Brain microvascular endothelial cell (primary cell): ENCODE data around the gene HM13.

Experiments used
- DNase-seq: peaks from one replicate; pipeline ENCODE4 v3.0.0-alpha.2; 2020
- H3K27ac ChIP-seq: fragments of 250-450 bp; sonication (Bioruptor Pico); 2 replicates; pipeline ENCODE4 v1.5.1; 2020; ENCODE audit warnings: mild to moderate bottlenecking, moderate library complexity
- H3K27me3 ChIP-seq: fragments of 250-450 bp; sonication (Bioruptor Pico); replicated peaks from 2 replicates; pipeline ENCODE4 v1.5.1; 2020; ENCODE audit warnings: mild to moderate bottlenecking
- H3K36me3 ChIP-seq: fragments of 250-450 bp; sonication (Bioruptor Pico); replicated peaks from 2 replicates; pipeline ENCODE4 v1.5.1; 2020; ENCODE audit warnings: mild to moderate bottlenecking
- H3K4me3 ChIP-seq: 2 replicates; pipeline ENCODE4 v1.5.1; 2011; ENCODE audit warnings: low read depth, mild to moderate bottlenecking, control low read depth, low read length, moderate library complexity
- in situ Hi-C: cut with HindIII; loops from 2 replicates; pipeline ENCODE4 v1.10.0; 2017; ENCODE audit warnings: low sequenced_read_pairs, low pct_ligation_motif_present
- TF ChIP-seq, protein P1 (sequence below): IDR thresholded peaks from 2 replicates; pipeline ENCODE4 v1.5.1; 2011; ENCODE audit warnings: low read depth, mild to moderate bottlenecking, moderate library complexity, low read length, control low read depth, inconsistent platforms; ENCODE audit errors: missing control alignments

Gene HM13

DNA sequence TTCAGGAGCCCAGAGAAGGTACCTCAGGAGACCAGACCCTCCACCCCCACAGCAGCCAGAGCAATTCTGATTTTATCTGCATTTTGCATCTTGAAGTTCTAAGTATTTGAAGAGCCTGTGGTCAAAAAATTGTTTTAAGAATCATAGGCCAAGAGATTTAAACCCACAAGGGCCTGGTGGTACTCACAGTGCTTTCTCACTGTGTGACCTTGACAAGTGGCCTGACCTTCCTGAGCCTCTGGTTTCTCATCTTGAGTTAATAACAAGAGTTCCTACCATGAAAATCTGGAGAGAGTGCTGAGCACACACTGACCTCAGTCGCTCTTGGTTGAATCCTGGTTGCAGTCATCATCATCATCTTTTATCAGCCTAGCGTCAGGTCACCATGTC, 45.5 kb downstream of the HM13 start:
- in situ Hi-C loops: no loop called here
- Histone ChIP-seq H3K27me3 (no peaks in the 10 kb centered on the region), H3K4me3 (no peak overlapping the region), H3K27ac (peak overlapping the region; percentile 85), H3K36me3 (peaks cover 44% of the 10 kb centered on the region)
- peak; percentile 32 for DNase-seq
- TF ChIP-seq, protein P1, sequence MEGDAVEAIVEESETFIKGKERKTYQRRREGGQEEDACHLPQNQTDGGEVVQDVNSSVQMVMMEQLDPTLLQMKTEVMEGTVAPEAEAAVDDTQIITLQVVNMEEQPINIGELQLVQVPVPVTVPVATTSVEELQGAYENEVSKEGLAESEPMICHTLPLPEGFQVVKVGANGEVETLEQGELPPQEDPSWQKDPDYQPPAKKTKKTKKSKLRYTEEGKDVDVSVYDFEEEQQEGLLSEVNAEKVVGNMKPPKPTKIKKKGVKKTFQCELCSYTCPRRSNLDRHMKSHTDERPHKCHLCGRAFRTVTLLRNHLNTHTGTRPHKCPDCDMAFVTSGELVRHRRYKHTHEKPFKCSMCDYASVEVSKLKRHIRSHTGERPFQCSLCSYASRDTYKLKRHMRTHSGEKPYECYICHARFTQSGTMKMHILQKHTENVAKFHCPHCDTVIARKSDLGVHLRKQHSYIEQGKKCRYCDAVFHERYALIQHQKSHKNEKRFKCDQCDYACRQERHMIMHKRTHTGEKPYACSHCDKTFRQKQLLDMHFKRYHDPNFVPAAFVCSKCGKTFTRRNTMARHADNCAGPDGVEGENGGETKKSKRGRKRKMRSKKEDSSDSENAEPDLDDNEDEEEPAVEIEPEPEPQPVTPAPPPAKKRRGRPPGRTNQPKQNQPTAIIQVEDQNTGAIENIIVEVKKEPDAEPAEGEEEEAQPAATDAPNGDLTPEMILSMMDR: no peak

DNA sequence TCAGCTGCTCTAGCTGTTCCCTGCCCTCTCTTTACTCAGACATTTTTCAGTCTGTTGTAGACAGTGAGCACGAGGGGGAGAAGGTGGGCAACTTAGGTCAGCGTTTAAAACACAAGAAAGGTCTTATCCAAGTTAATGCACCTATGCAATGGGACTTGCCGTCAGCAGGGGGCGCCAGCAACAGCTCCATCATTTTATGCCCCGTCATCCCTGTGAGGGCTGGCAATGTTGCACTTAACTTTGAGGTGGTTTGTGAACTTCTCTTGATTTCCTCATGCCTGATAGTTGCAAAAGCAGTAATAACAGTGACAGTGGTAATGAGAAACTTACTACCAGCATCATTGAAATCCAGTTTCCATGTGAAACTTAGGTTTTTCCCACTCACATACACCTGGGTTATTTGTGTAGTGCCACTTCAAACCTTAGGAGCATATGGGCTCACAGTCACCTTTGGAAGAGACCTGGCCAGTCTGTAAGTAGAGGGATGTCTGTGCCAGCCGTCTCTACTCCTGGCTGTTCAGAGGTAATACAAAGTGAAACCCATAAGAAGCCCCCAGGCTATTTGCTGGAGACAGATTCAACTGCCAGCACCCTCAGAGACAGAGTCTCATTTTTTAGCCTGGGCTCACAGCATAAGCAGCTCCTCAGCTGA, 46.0 kb downstream of the HM13 start:
- H3K27me3 ChIP-seq: no peaks in the 10 kb centered on the region
- no peak overlapping the region for H3K4me3 ChIP-seq
- peak overlapping the region; percentile 85 for H3K27ac ChIP-seq
- TF ChIP-seq, protein P1: peak; percentile 97
- DNase-seq: peak; percentile 69
- H3K36me3 ChIP-seq: peaks cover 39% of the 10 kb centered on the region
- in situ Hi-C loops: no loop called here

DNA sequence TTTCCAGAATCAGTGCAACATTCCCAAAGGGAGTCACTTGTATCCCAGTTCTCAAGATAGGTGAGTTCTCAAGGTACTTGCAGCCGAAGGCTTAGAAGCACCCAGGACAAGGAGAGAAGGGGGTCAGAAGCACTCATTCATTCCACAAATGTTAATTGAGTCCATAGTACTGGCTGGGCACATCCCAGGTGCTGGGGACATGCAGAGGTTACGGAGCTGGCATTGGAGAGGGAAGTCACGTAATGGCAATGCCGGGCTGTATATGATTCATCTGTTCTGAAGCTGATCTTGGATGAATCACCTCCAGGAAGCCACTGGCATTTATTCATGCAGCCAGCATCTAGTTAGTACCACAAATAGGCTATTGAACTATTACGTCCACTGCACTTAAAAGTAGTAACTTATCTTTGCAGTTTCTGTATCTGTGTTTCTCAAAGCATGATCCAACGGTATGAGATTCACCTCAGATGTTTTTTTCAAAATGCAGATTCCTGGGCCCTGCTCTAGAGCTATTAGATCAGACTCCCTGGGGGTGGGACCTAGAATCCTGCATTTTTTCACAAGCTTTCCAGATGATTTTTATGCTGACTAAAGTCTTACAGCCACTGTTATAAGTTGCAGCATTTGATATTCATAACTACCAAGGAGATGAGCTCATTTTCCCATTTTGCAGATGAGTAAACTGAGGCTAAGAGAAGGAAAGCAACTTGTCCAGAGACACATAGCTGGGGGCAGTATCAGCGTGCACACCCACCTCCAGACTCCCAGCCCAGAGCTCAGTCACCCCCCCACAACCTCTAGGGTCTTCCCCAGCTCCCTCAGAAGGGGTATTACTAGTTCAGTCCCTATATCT, 46.7 kb downstream of the HM13 start:
- in situ Hi-C loops: no loop called here
- Histone ChIP-seq H3K27me3 (no peaks in the 10 kb centered on the region), H3K36me3 (peaks cover 38% of the 10 kb centered on the region), H3K27ac (peak overlapping the region; percentile 85), H3K4me3 (no peak overlapping the region)
- TF ChIP-seq, protein P1: no peak
- peak; percentile 95 for DNase-seq

DNA sequence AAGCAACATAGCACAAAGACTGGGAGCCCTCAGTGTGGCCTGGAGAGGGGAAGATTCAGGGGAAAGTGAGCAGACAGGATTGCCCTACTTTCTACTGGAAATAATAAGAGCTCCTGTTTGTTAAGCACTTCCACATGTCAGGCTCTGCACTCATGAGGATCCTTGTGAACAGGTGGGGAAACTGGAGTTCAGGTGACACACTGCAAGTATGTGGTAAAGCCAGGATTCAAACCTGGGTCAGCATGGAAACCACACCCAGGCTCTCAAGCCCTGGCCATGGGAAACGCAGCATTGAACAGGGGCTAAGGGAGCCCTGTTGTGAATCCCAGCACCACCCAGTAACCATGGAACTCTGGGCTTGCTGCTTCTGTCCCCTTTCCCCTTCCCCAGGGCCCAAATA, 48.0 kb downstream of the HM13 start:
- DNase-seq: no peak
- TF ChIP-seq, protein P1: no peak
- Histone ChIP-seq H3K27me3 (no peaks in the 10 kb centered on the region), H3K36me3 (peaks cover 36% of the 10 kb centered on the region), H3K27ac (no peak overlapping the region), H3K4me3 (no peak overlapping the region)
- in situ Hi-C loops: no loop called here

DNA sequence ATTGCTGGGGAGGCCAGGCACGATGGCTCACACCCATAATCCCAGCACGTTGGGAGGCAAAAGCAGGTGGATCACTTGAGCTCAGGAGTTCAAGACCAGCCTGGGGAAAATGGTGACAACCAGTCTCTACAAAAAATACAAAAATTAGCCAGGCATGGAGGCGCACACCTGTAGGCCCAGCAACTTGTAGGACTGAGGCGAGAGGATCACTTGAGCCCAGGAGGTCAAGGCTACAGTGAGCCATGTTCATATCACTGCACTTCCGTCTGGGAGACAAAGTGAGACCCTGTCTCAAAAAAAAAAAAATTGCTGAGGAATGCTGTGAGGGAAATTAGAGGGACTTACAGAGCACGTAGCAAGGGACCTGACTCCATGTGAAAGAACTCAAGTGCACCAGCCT, 50.0 kb downstream of the HM13 start:
- in situ Hi-C loops: no loop called here
- TF ChIP-seq, protein P1: no peak
- H3K27me3 ChIP-seq: no peaks in the 10 kb centered on the region
- peaks cover 36% of the 10 kb centered on the region for H3K36me3 ChIP-seq
- no peak overlapping the region for H3K4me3 ChIP-seq
- H3K27ac ChIP-seq: no peak overlapping the region
- no peak for DNase-seq
